HepG2 (cell line): ENCODE results near the gene CHMP5. TPM values are rescaled to one million over a fixed set of nuclear protein-coding genes. Genes with fewer than 3 reads are reported as not detected.

ENCODE experiments used
- ATAC-seq: fragments of 200-7000 bp; cut with Tn5 transposase; 3 replicates; pipeline ENCODE4 v1.9.1; 2020; ENCODE audit warnings: mild to moderate bottlenecking, moderate library complexity
- BruUV-seq: library from RNA; stranded (reverse); fragments of 400-500 nt; replicated peaks from 2 replicates; lab custom pipeline; 2021; lab: Mats Ljungman, UMichigan
- CTCF ChIA-PET: fragments of 300-600 bp; formaldehyde crosslinking; extraction: SDS; loops from one replicate; lab custom pipeline; 2021; ENCODE audit warnings: low total read pairs, inconsistent platforms, low intra/inter-chr PET ratio; lab: Yijun Ruan, JAX
- POLR2A ChIA-PET: fragments of 350-600 bp; sonication (Branson Sonifier 250); formaldehyde crosslinking; loops from one replicate; lab custom pipeline; 2020; ENCODE audit warnings: antibody characterized with exemption, inconsistent platforms; lab: Yijun Ruan, JAX
- DNase-seq: peaks from one replicate; pipeline ENCODE4 v3.0.0-alpha.2; 2015; ENCODE audit warnings: low spot score
- FAIRE-seq: peaks from 3 replicates; lab custom pipeline; 2011; peaks lifted over from hg19 to GRCh38; lab: Jason Lieb, UNC
- H2AFZ ChIP-seq: one replicate; pipeline ENCODE4 v1.6.1; 2011; ENCODE audit warnings: low read length, inconsistent platforms
- H3K27ac ChIP-seq: fragments of 300-600 bp; 3 replicates; pipeline ENCODE4 v1.8.0; 2011; ENCODE audit warnings: mixed run types, mild to moderate bottlenecking, mixed read lengths, low read length, inconsistent platforms; ENCODE audit not compliant: insufficient read depth; ENCODE audit errors: extremely low read length
- H3K27me3 ChIP-seq, 2 experiments: fragments of 200-600 bp in 1 of 2; 2 replicates in 1 of 2; 3 replicates in 1 of 2; pipeline versions ENCODE4 v1.6.0 to v1.8.0; 2011; ENCODE audit warnings: low read length in 2 of 2, mild to moderate bottlenecking in 2 of 2, moderate library complexity in 2 of 2, inconsistent platforms in 1 of 2; ENCODE audit not compliant: insufficient read depth in 2 of 2, control insufficient read depth in 1 of 2
- H3K36me3 ChIP-seq, 2 experiments: fragments of 200-600 bp in 1 of 2; replicated peaks in 1 of 2; 2 replicates in 1 of 2; 3 replicates in 1 of 2; pipeline versions ENCODE4 v1.5.1 to v1.8.0; 2011; ENCODE audit warnings: low read length in 2 of 2, inconsistent platforms in 1 of 2; ENCODE audit not compliant: insufficient read depth in 2 of 2, control insufficient read depth in 1 of 2
- H3K4me1 ChIP-seq: 2 replicates; pipeline ENCODE4 v1.5.1; 2012; ENCODE audit warnings: low read length, inconsistent platforms; ENCODE audit not compliant: insufficient read depth
- H3K4me2 ChIP-seq: 2 replicates; pipeline ENCODE4 v1.6.0; 2011; ENCODE audit warnings: low read depth, low read length, inconsistent platforms
- H3K4me3 ChIP-seq, 3 experiments: fragments of 200-600 bp in 1 of 3; sonication (generic), shearing (Covaris generic) in 1 of 3; replicated peaks in 1 of 3; 2 replicates each; pipeline ENCODE4 v1.5.1; 2011 to 2016; ENCODE audit warnings: low read length in 3 of 3, inconsistent platforms in 2 of 3, low read depth in 2 of 3, mild to moderate bottlenecking in 2 of 3, control low read depth in 1 of 3, mixed read lengths in 1 of 3; ENCODE audit not compliant: insufficient read depth in 1 of 3
- H3K79me2 ChIP-seq: one replicate; pipeline ENCODE4 v1.6.1; 2011; ENCODE audit warnings: low read length, inconsistent platforms; ENCODE audit not compliant: insufficient read depth
- H3K9ac ChIP-seq: 2 replicates; pipeline ENCODE4 v1.6.0; 2011; ENCODE audit warnings: mild to moderate bottlenecking, low read depth, low read length, inconsistent platforms; ENCODE audit not compliant: insufficient read depth
- H3K9me3 ChIP-seq: 2 replicates; pipeline ENCODE4 v1.5.1; 2012; ENCODE audit warnings: mild to moderate bottlenecking, low read length
- H4K20me1 ChIP-seq: 2 replicates; pipeline ENCODE4 v1.6.0; 2011; ENCODE audit warnings: inconsistent platforms, mild to moderate bottlenecking, low read length, moderate library complexity; ENCODE audit not compliant: insufficient read depth
- ARID4A ChIP-seq: sonication (generic); formaldehyde crosslinking; IDR thresholded peaks from 2 replicates; pipeline ENCODE4 v1.5.0; 2020; ENCODE audit warnings: mild to moderate bottlenecking, missing genetic modification reagents, borderline replicate concordance
- MYPOP ChIP-seq: sonication (generic); formaldehyde crosslinking; IDR thresholded peaks from 2 replicates; pipeline ENCODE4 v1.8.1; 2023; ENCODE audit warnings: mild to moderate bottlenecking, moderate library complexity, missing genetic modification reagents
- PAF1 ChIP-seq: IDR thresholded peaks from 2 replicates; pipeline ENCODE4 v1.6.1; 2016; ENCODE audit warnings: missing genetic modification reagents, missing compliant biosample characterization
- SP140L ChIP-seq: sonication (generic); formaldehyde crosslinking; IDR thresholded peaks from 2 replicates; pipeline ENCODE4 v1.4.0; 2020; ENCODE audit warnings: missing genetic modification reagents, borderline replicate concordance
- TAF1 ChIP-seq: sonication (generic); formaldehyde crosslinking; IDR thresholded peaks from 2 replicates; pipeline ENCODE4 v1.4.0; 2020; ENCODE audit warnings: missing genetic modification reagents
- TBX2 ChIP-seq: sonication (generic); formaldehyde crosslinking; IDR thresholded peaks from 2 replicates; pipeline ENCODE4 v1.5.0; 2020; ENCODE audit warnings: missing genetic modification reagents, mild to moderate bottlenecking, borderline replicate concordance
- ZNF44 ChIP-seq: sonication (generic); formaldehyde crosslinking; IDR thresholded peaks from 2 replicates; pipeline ENCODE4 v1.5.1; 2020; ENCODE audit warnings: mild to moderate bottlenecking, missing genetic modification reagents
- ZNF580 ChIP-seq: IDR thresholded peaks from 2 replicates; pipeline ENCODE4 v1.6.1; 2016; ENCODE audit warnings: low read depth, borderline replicate concordance
- WGBS: methylation state at CpG from one replicate; pipeline ENCODE4 v1.1.6; 2017; ENCODE audit warnings: low lambda C conversion rate; 5-methylcytosine and 5-hydroxymethylcytosine counted together
- in situ Hi-C: cut with HindIII; loops from 2 replicates; pipeline ENCODE4 v1.10.0; 2017; ENCODE audit warnings: low pct_unique_long_range_greater_than_20kb; ENCODE audit not compliant: extremely low pct_ligation_motif_present
- intact Hi-C: fragments of 100-400 bp; cut with micrococcal nuclease; formaldehyde crosslinking; loops from one replicate; pipeline ENCODE4 v1.10.0; 2022; ENCODE audit not compliant: unreplicated experiment
- polyA plus RNA-seq, 8 experiments: library from polyadenylated mRNA; depleted of rRNA in 3 of 8; stranded (reverse) in 7 of 8; unstranded in 1 of 8; fragments of >200 nt; fragmentation: Illumina TruSeq in 4 of 8; extraction: Trizol in 4 of 8; gene quantifications; 2 replicates each; pipeline versions ENCODE4 v1.2.1 to v1.2.3, GENCODE V29; 2011 to 2016; ENCODE audit warnings: low read depth in 4 of 8, missing spikeins in 1 of 8, mixed read lengths in 1 of 8; ENCODE audit not compliant: insufficient read depth in 1 of 8
- total RNA-seq, 5 experiments: library from RNA; depleted of rRNA; stranded (reverse); fragments of >200 nt; fragmentation: Illumina TruSeq; extraction: Trizol; gene quantifications; 2 replicates each; pipeline ENCODE4 v1.2.3, GENCODE V29; 2016; ENCODE audit warnings: low read depth in 1 of 5

Gene CHMP5
- total and polyA plus RNA-seq, 2 of the 13 experiments (the other 11 are each of a cell fraction or from before 2014, with no cell fraction given) = 46.0 to 57.3 TPM

- FAIRE-seq (no peak), DNase-seq (no peak), ATAC-seq (no peak)
- TF ChIP-seq ZNF44 (CRISPR knock-in tag) (no peak), ZNF580 (no peak), SP140L (CRISPR knock-in tag) (no peak), PAF1 (no peak), ARID4A (CRISPR knock-in tag) (no peak), MYPOP (CRISPR knock-in tag) (no peak), TBX2 (CRISPR knock-in tag) (no peak), TAF1 (CRISPR knock-in tag) (no peak)
- Histone ChIP-seq H3K4me2 (no peak overlapping the region), H3K36me3 (no peaks in the 10 kb centered on the region), H3K4me1 (peaks cover 34% of the 10 kb centered on the region), H3K4me3 (no peak overlapping the region), H3K9ac (no peak overlapping the region), H2AFZ (no peak overlapping the region), H3K9me3 (no peaks in the 10 kb centered on the region), H3K27ac (no peak overlapping the region), H3K79me2 (no peaks in the 10 kb centered on the region), H4K20me1 (no peaks in the 10 kb centered on the region), H3K27me3 (peaks cover 2 to 7% of the 10 kb centered on the region in 2 experiments; a peak in 2 of 5 replicates)
- CTCF ChIA-PET = no interaction called here
- in situ Hi-C loops = no loop called here
- BruUV-seq = no TSS peak
- POLR2A ChIA-PET = no interaction called here
- 28% methylated on average over 6 of the region's 9 CpGs for WGBS
- intact Hi-C loops = no loop called here
These were observed 30.1 kb upstream of the CHMP5 start for GRCh38 chr9:33234511-33235467.
